CD4-positive, alpha-beta memory T cell (primary cell): ENCODE data around the gene ATP6V1C2. TPM values are rescaled to one million over a fixed set of nuclear protein-coding genes. Genes with fewer than 3 reads are reported as not detected.

Experiments
- CTCF ChIA-PET: fragments of 350-600 bp; sonication (Branson Sonifier 250); formaldehyde crosslinking; loops from one replicate; lab custom pipeline; 2021; ENCODE audit warnings: inconsistent platforms; ENCODE audit not compliant: partially characterized antibody; lab: Charles Lee
- POLR2A ChIA-PET: fragments of 350-600 bp; sonication (Branson Sonifier 250); formaldehyde crosslinking; loops from one replicate; lab custom pipeline; 2021; ENCODE audit not compliant: partially characterized antibody; lab: Charles Lee
- DNase-seq, 5 donors: peaks; one replicate each; pipeline versions ENCODE4 v3.0.0 to v3.0.0-alpha.2; 2020 to 2022; ENCODE audit warnings: mixed read lengths in 1 of 5
- H3K27ac ChIP-seq: one replicate; pipeline ENCODE4 v1.7.0; 2013; ENCODE audit warnings: low read depth, low read length
- H3K27me3 ChIP-seq: 2 replicates; pipeline ENCODE4 v1.7.0; 2013; ENCODE audit warnings: mild to moderate bottlenecking, low read length, moderate library complexity; ENCODE audit not compliant: insufficient read depth
- H3K36me3 ChIP-seq: 2 replicates; pipeline ENCODE4 v1.7.0; 2013; ENCODE audit warnings: mild to moderate bottlenecking, low read length, moderate library complexity; ENCODE audit not compliant: insufficient read depth
- H3K4me1 ChIP-seq: 2 replicates; pipeline ENCODE4 v1.7.0; 2013; ENCODE audit warnings: mild to moderate bottlenecking, low read length, moderate library complexity; ENCODE audit not compliant: insufficient read depth
- H3K4me3 ChIP-seq, 2 donors: one replicate each; pipeline ENCODE4 v1.7.0; 2013; ENCODE audit warnings: low read length in 2 of 2, mild to moderate bottlenecking in 1 of 2
- H3K9me3 ChIP-seq, 2 donors: one replicate each; pipeline ENCODE4 v1.7.0; 2013; ENCODE audit warnings: low read length in 2 of 2, control low read depth in 1 of 2; ENCODE audit not compliant: control insufficient read depth in 1 of 2
- H3K27ac Mint-ChIP-seq, 7 donors: one replicate each; pipeline ENCODE4 v1.8.0; 2020 to 2021; ENCODE audit warnings: mixed read lengths in 7 of 7, mild to moderate bottlenecking in 6 of 7, inconsistent platforms in 3 of 7, moderate library complexity in 3 of 7
- H3K27me3 Mint-ChIP-seq, 2 donors: one replicate each; pipeline ENCODE4 v1.8.0; 2020 to 2021; ENCODE audit warnings: mixed read lengths in 2 of 2
- H3K36me3 Mint-ChIP-seq, 2 donors: one replicate each; pipeline ENCODE4 v1.8.0; 2020 to 2021; ENCODE audit warnings: mixed read lengths in 2 of 2, inconsistent platforms in 1 of 2, mild to moderate bottlenecking in 1 of 2
- H3K4me1 Mint-ChIP-seq, 4 donors: one replicate each; pipeline ENCODE4 v1.8.0; 2020 to 2021; ENCODE audit warnings: mixed read lengths in 4 of 4, mild to moderate bottlenecking in 1 of 4
- H3K4me3 Mint-ChIP-seq, 8 donors: one replicate each; pipeline ENCODE4 v1.8.0; 2020 to 2021; ENCODE audit warnings: mixed read lengths in 8 of 8, mild to moderate bottlenecking in 7 of 8, moderate library complexity in 6 of 8, inconsistent platforms in 3 of 8
- H3K9me3 Mint-ChIP-seq, 8 donors: one replicate each; pipeline ENCODE4 v1.8.0; 2020 to 2021; ENCODE audit warnings: mixed read lengths in 8 of 8, mild to moderate bottlenecking in 5 of 8, inconsistent platforms in 3 of 8, moderate library complexity in 1 of 8
- intact Hi-C: fragments of 100-400 bp; cut with micrococcal nuclease; formaldehyde crosslinking; loops from one replicate; pipeline ENCODE4 v1.15.1; 2023
- polyA plus RNA-seq, 2 donors: library from polyadenylated mRNA; unstranded; fragments of 300-500 nt; fragmentation: Illumina TruSeq; gene quantifications; one replicate each; pipeline ENCODE4 v1.2.3, GENCODE V29; 2021
- total RNA-seq, 2 experiments: library from RNA; stranded (reverse); gene quantifications; one replicate each; pipeline ENCODE4 v1.2.3, GENCODE V29; 2021

Gene ATP6V1C2
- total and polyA plus RNA-seq, 4 experiments from 2014 or later: 0.17 to 0.20 TPM; not detected in 2

GRCh38 chr2:10732924-10733565, 11.6 kb downstream of the ATP6V1C2 start:
- H3K27me3 Mint-ChIP-seq: peaks cover 0 to 2% of the 10 kb centered on the region in 2 donors
- CTCF ChIA-PET: no interaction called here
- no peak overlapping the region for H3K27ac Mint-ChIP-seq
- H3K36me3 Mint-ChIP-seq: no peaks in the 10 kb centered on the region
- no peak overlapping the region for H3K4me3 Mint-ChIP-seq
- H3K4me1 Mint-ChIP-seq: peaks cover 0 to 4% (median 0%) of the 10 kb centered on the region in 4 donors
- H3K36me3 ChIP-seq: no peaks in the 10 kb centered on the region
- peaks cover 0 to 2% (median 0%) of the 10 kb centered on the region in 8 donors for H3K9me3 Mint-ChIP-seq
- no peak overlapping the region for H3K27ac ChIP-seq
- DNase-seq: no peak
- H3K4me3 ChIP-seq: no peak overlapping the region
- no peaks in the 10 kb centered on the region for H3K27me3 ChIP-seq
- no peaks in the 10 kb centered on the region for H3K4me1 ChIP-seq
- no peaks in the 10 kb centered on the region for H3K9me3 ChIP-seq
- POLR2A ChIA-PET: no interaction called here
- intact Hi-C loops: no loop called here

GRCh38 chr2:10733566-10733925, 12.1 kb downstream of the ATP6V1C2 start:
- POLR2A ChIA-PET: no interaction called here
- DNase-seq: no peak
- Histone ChIP-seq H3K27me3 (no peaks in the 10 kb centered on the region), H3K4me1 (no peaks in the 10 kb centered on the region), H3K36me3 (no peaks in the 10 kb centered on the region), H3K9me3 (no peaks in the 10 kb centered on the region), H3K27ac (no peak overlapping the region), H3K4me3 (no peak overlapping the region)
- peaks cover 0 to 2% of the 10 kb centered on the region in 2 donors for H3K27me3 Mint-ChIP-seq
- no peaks in the 10 kb centered on the region for H3K36me3 Mint-ChIP-seq
- intact Hi-C loops: no loop called here
- H3K4me1 Mint-ChIP-seq: peaks cover 0 to 4% (median 0%) of the 10 kb centered on the region in 4 donors
- H3K4me3 Mint-ChIP-seq: no peak overlapping the region
- H3K9me3 Mint-ChIP-seq: peaks cover 0 to 2% (median 0%) of the 10 kb centered on the region in 8 donors
- H3K27ac Mint-ChIP-seq: no peak overlapping the region
- CTCF ChIA-PET: no interaction called here

GRCh38 chr2:10733980-10734379, 12.6 kb downstream of the ATP6V1C2 start:
- POLR2A ChIA-PET: no interaction called here
- Mint-ChIP-seq H3K4me1 (peaks cover 0 to 4% (median 0%) of the 10 kb centered on the region in 4 donors), H3K27ac (no peak overlapping the region), H3K9me3 (peaks cover 0 to 2% (median 0%) of the 10 kb centered on the region in 8 donors), H3K36me3 (no peaks in the 10 kb centered on the region), H3K27me3 (peaks cover 0 to 2% of the 10 kb centered on the region in 2 donors), H3K4me3 (no peak overlapping the region)
- H3K27ac ChIP-seq: no peak overlapping the region
- no peaks in the 10 kb centered on the region for H3K4me1 ChIP-seq
- no peaks in the 10 kb centered on the region for H3K9me3 ChIP-seq
- CTCF ChIA-PET: no interaction called here
- H3K27me3 ChIP-seq: no peaks in the 10 kb centered on the region
- H3K4me3 ChIP-seq: no peak overlapping the region
- H3K36me3 ChIP-seq: no peaks in the 10 kb centered on the region
- DNase-seq: no peak
- intact Hi-C loops: no loop called here

- H3K27ac Mint-ChIP-seq: no peak overlapping the region
- POLR2A ChIA-PET: no interaction called here
- H3K36me3 Mint-ChIP-seq: no peaks in the 10 kb centered on the region
- no peaks in the 10 kb centered on the region for H3K4me1 Mint-ChIP-seq
- no peak overlapping the region for H3K4me3 Mint-ChIP-seq
- no peaks in the 10 kb centered on the region for H3K36me3 ChIP-seq
- H3K9me3 ChIP-seq: no peaks in the 10 kb centered on the region
- intact Hi-C loops: no loop called here
- no peak overlapping the region for H3K27ac ChIP-seq
- no peaks in the 10 kb centered on the region for H3K9me3 Mint-ChIP-seq
- peaks cover 0 to 2% of the 10 kb centered on the region in 2 donors for H3K27me3 Mint-ChIP-seq
- H3K27me3 ChIP-seq: no peaks in the 10 kb centered on the region
- CTCF ChIA-PET: no interaction called here
- DNase-seq: no peak
- H3K4me3 ChIP-seq: no peak overlapping the region
- no peaks in the 10 kb centered on the region for H3K4me1 ChIP-seq
These were observed 16.8 kb downstream of the ATP6V1C2 start for GRCh38 chr2:10738192-10738591.

- no peak overlapping the region for H3K27ac ChIP-seq
These were observed 18.8 kb downstream of the ATP6V1C2 start for GRCh38 chr2:10740226-10740625.

GRCh38 chr2:10741139-10741538, 19.7 kb downstream of the ATP6V1C2 start:
- no peak overlapping the region for H3K27ac Mint-ChIP-seq
- H3K27me3 Mint-ChIP-seq: peaks cover 0 to 2% of the 10 kb centered on the region in 2 donors
- H3K4me1 ChIP-seq: no peaks in the 10 kb centered on the region
- no peak overlapping the region for H3K4me3 ChIP-seq
- no peaks in the 10 kb centered on the region for H3K9me3 ChIP-seq
- no peaks in the 10 kb centered on the region for H3K36me3 Mint-ChIP-seq
- H3K4me3 Mint-ChIP-seq: no peak overlapping the region
- no peaks in the 10 kb centered on the region for H3K27me3 ChIP-seq
- no peaks in the 10 kb centered on the region for H3K9me3 Mint-ChIP-seq
- H3K27ac ChIP-seq: no peak overlapping the region
- H3K36me3 ChIP-seq: no peaks in the 10 kb centered on the region
- POLR2A ChIA-PET: no interaction called here
- H3K4me1 Mint-ChIP-seq: peaks cover 3 to 5% (median 4%) of the 10 kb centered on the region in 4 donors
- no peak for DNase-seq
- intact Hi-C loops: no loop called here
- CTCF ChIA-PET: no interaction called here

More at GRCh38 chr2:10740226-10740625, 18.8 kb downstream of the ATP6V1C2 start:
- no peak overlapping the region for H3K4me3 Mint-ChIP-seq
- intact Hi-C loops: no loop called here
- Histone ChIP-seq H3K9me3 (no peaks in the 10 kb centered on the region), H3K27me3 (no peaks in the 10 kb centered on the region), H3K4me1 (no peaks in the 10 kb centered on the region), H3K4me3 (no peak overlapping the region), H3K36me3 (no peaks in the 10 kb centered on the region)
- ChIA-PET CTCF (no interaction called here), POLR2A (no interaction called here)
- peaks cover 0 to 2% of the 10 kb centered on the region in 2 donors for H3K27me3 Mint-ChIP-seq
- H3K9me3 Mint-ChIP-seq: no peaks in the 10 kb centered on the region
- no peaks in the 10 kb centered on the region for H3K36me3 Mint-ChIP-seq
- H3K27ac Mint-ChIP-seq: no peak overlapping the region
- H3K4me1 Mint-ChIP-seq: no peaks in the 10 kb centered on the region
- no peak for DNase-seq

- Histone ChIP-seq H3K4me1 (no peaks in the 10 kb centered on the region), H3K4me3 (no peak overlapping the region), H3K27me3 (no peaks in the 10 kb centered on the region), H3K36me3 (no peaks in the 10 kb centered on the region), H3K9me3 (no peaks in the 10 kb centered on the region), H3K27ac (no peak overlapping the region)
- intact Hi-C loops: no loop called here
- Mint-ChIP-seq H3K4me3 (no peak overlapping the region), H3K9me3 (no peaks in the 10 kb centered on the region), H3K27me3 (peaks cover 0 to 3% of the 10 kb centered on the region in 2 donors), H3K27ac (no peak overlapping the region), H3K4me1 (peaks cover 4 to 5% (median 4%) of the 10 kb centered on the region in 4 donors), H3K36me3 (no peaks in the 10 kb centered on the region)
- no peak for DNase-seq
- ChIA-PET POLR2A (no interaction called here), CTCF (no interaction called here)
These were observed 21.2 kb downstream of the ATP6V1C2 start for GRCh38 chr2:10742666-10743065.
